Hepatocyte (in vitro differentiated cells): ENCODE data around the gene ZNF546. TPM values are rescaled to one million over a fixed set of nuclear protein-coding genes. Genes with fewer than 3 reads are reported as not detected.

Experiments used
- DNase-seq: peaks from one replicate; pipeline ENCODE4 v3.0.0-alpha.2; 2016; ENCODE audit warnings: low spot score
- H2AFZ ChIP-seq: fragments of 200-600 bp; sonication (generic); 2 replicates; pipeline ENCODE4 v1.6.0; 2016; ENCODE audit warnings: antibody characterized with exemption, mild to moderate bottlenecking
- H3K27ac ChIP-seq: fragments of 200-600 bp; sonication (generic); 2 replicates; pipeline ENCODE4 v1.5.1; 2016; ENCODE audit warnings: mild to moderate bottlenecking
- H3K27me3 ChIP-seq: fragments of 200-600 bp; sonication (generic); 2 replicates; pipeline ENCODE4 v1.6.1; 2016
- H3K36me3 ChIP-seq: fragments of 200-600 bp; sonication (generic); replicated peaks from 2 replicates; pipeline ENCODE4 v1.5.1; 2016; ENCODE audit warnings: low read depth; ENCODE audit not compliant: insufficient read depth
- H3K4me1 ChIP-seq: fragments of 200-600 bp; sonication (generic); 2 replicates; pipeline ENCODE4 v1.5.1; 2016; ENCODE audit warnings: mild to moderate bottlenecking, moderate library complexity; ENCODE audit not compliant: insufficient read depth
- H3K4me2 ChIP-seq: fragments of 200-600 bp; sonication (generic); 2 replicates; pipeline ENCODE4 v1.6.0; 2016
- H3K4me3 ChIP-seq: fragments of 200-600 bp; sonication (generic); 2 replicates; pipeline ENCODE4 v1.5.1; 2016; ENCODE audit warnings: mild to moderate bottlenecking
- H3K79me2 ChIP-seq: fragments of 200-600 bp; sonication (generic); 2 replicates; pipeline ENCODE4 v1.6.0; 2017; ENCODE audit warnings: mild to moderate bottlenecking
- H3K9me2 ChIP-seq: fragments of 200-600 bp; sonication (generic); replicated peaks from 2 replicates; pipeline ENCODE4 v1.6.0; 2017; ENCODE audit warnings: mild to moderate bottlenecking; ENCODE audit not compliant: insufficient read depth
- H3K9me3 ChIP-seq: fragments of 200-600 bp; sonication (generic); 2 replicates; pipeline ENCODE4 v1.5.1; 2016; ENCODE audit warnings: low read depth, mild to moderate bottlenecking
- H4K20me1 ChIP-seq: fragments of 200-600 bp; sonication (generic); 2 replicates; pipeline ENCODE4 v1.6.0; 2016; ENCODE audit warnings: mild to moderate bottlenecking; ENCODE audit not compliant: insufficient read depth, poor library complexity, severe bottlenecking
- EZH2 ChIP-seq: fragments of 200-600 bp; sonication (generic); IDR thresholded peaks from 2 replicates; pipeline ENCODE4 v1.6.1; 2016; ENCODE audit warnings: antibody characterized with exemption, mild to moderate bottlenecking, borderline replicate concordance
- EZH2phosphoT487 ChIP-seq: fragments of 200-600 bp; sonication (generic); IDR thresholded peaks from one replicate; pipeline ENCODE4 v1.6.1; 2018; ENCODE audit warnings: antibody characterized with exemption, mild to moderate bottlenecking, low read depth, moderate library complexity; ENCODE audit not compliant: unreplicated experiment, severe bottlenecking
- WGBS: methylation state at CpG from one replicate; pipeline ENCODE4 v1.1.6; 2016; ENCODE audit warnings: low lambda C conversion rate; ENCODE audit errors: missing lambda C conversion rate; 5-methylcytosine and 5-hydroxymethylcytosine counted together
- polyA plus RNA-seq: library from polyadenylated mRNA; unstranded; fragments of >200 nt; fragmentation: Nextera tagmentation; extraction: Ambion mirVana; gene quantifications from 2 replicates; pipeline ENCODE4 v1.2.1, GENCODE V29; 2016
- total RNA-seq: library from RNA; depleted of rRNA; stranded (reverse); fragments of >200 nt; gene quantifications from 2 replicates; pipeline ENCODE4 v1.2.3, GENCODE V29; 2014
- TF ChIP-seq, protein P1 (sequence below): fragments of 200-600 bp; sonication (generic); IDR thresholded peaks from 2 replicates; pipeline ENCODE4 v1.5.1; 2016; ENCODE audit warnings: antibody characterized with exemption, mild to moderate bottlenecking; ENCODE audit not compliant: poor library complexity

The ZNF546 gene
- total and polyA plus RNA-seq, 2 experiments from 2014 or later, result 1.1 to 1.8 TPM

DNA sequence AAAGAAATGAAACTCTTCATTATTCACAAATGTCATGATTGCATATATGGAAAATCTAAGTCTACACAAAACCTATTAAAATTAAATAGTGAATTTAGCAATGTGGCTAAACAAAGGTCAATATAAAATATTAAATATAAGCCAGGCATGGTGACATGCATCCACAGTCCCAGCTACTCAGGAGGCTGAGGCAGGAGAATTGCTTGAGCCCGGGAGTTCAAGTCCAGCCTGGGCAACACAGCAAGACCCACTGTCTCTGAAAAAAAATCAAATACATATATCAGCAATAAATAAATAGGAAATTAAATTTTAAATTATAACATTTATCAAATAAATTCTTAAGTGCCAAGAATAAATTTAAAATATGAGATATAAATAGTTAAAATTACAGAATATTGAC is 14.0 kb upstream of the ZNF546 start:
- WGBS, result 97% methylated on average over 1 of the region's 1 CpG

DNA sequence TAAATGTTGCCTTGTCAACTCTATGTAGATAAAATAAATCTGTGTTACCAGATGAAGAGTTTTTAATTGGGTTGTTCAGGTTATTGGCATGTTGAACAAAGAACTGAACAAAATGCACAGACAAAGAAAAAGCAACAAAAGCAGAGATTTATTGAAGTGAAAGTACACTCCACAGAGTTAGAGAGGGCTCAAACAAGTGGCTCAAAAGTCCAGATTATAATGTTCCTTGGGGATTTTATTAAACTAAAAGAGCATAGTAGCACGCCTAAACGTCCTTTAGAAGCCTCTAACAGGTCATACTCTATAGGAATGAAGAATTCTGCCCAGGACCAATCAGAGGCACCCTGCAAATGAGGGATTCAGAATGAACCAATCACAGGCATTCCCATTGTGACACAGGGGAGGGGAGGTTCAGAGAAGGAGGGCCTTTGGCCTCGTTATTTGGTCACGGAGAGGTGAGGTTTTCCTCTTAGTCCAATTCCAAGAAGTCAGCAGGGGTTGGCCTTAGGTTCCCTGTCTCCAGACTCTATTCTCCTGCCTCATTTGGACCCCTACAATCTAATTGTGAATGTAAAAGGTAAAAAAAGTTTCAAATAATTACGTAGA is 13.1 kb upstream of the ZNF546 start:
- H3K9me3 ChIP-seq, result peaks cover 4% of the 10 kb centered on the region
- no peak for TF ChIP-seq EZH2
- TF ChIP-seq EZH2phosphoT487, result no peak
- TF ChIP-seq, protein P1, sequence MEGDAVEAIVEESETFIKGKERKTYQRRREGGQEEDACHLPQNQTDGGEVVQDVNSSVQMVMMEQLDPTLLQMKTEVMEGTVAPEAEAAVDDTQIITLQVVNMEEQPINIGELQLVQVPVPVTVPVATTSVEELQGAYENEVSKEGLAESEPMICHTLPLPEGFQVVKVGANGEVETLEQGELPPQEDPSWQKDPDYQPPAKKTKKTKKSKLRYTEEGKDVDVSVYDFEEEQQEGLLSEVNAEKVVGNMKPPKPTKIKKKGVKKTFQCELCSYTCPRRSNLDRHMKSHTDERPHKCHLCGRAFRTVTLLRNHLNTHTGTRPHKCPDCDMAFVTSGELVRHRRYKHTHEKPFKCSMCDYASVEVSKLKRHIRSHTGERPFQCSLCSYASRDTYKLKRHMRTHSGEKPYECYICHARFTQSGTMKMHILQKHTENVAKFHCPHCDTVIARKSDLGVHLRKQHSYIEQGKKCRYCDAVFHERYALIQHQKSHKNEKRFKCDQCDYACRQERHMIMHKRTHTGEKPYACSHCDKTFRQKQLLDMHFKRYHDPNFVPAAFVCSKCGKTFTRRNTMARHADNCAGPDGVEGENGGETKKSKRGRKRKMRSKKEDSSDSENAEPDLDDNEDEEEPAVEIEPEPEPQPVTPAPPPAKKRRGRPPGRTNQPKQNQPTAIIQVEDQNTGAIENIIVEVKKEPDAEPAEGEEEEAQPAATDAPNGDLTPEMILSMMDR, result no peak
- WGBS, result 98% methylated on average over 5 of the region's 5 CpGs
- no peak overlapping the region for H3K27ac ChIP-seq
- no peak overlapping the region for H3K4me2 ChIP-seq
- no peaks in the 10 kb centered on the region for H3K36me3 ChIP-seq
- no peaks in the 10 kb centered on the region for H3K4me1 ChIP-seq
- no peaks in the 10 kb centered on the region for H3K27me3 ChIP-seq
- no peaks in the 10 kb centered on the region for H3K9me2 ChIP-seq
- no peak overlapping the region for H3K4me3 ChIP-seq
- no peak for DNase-seq
- H2AFZ ChIP-seq, result no peak overlapping the region
- no peaks in the 10 kb centered on the region for H4K20me1 ChIP-seq
- H3K79me2 ChIP-seq, result peaks cover 43% of the 10 kb centered on the region

More for the DNA sequence above, 14.0 kb upstream of the ZNF546 start:
- Histone ChIP-seq H3K4me1 (no peaks in the 10 kb centered on the region), H3K9me3 (peaks cover 4% of the 10 kb centered on the region), H3K4me3 (no peak overlapping the region), H3K36me3 (no peaks in the 10 kb centered on the region), H3K27ac (no peak overlapping the region), H3K9me2 (no peaks in the 10 kb centered on the region), H4K20me1 (no peaks in the 10 kb centered on the region), H3K27me3 (no peaks in the 10 kb centered on the region), H2AFZ (no peak overlapping the region), H3K4me2 (no peak overlapping the region), H3K79me2 (peaks cover 34% of the 10 kb centered on the region)
- TF ChIP-seq, protein P1, result no peak
- TF ChIP-seq EZH2phosphoT487, result no peak
- DNase-seq, result no peak

DNA sequence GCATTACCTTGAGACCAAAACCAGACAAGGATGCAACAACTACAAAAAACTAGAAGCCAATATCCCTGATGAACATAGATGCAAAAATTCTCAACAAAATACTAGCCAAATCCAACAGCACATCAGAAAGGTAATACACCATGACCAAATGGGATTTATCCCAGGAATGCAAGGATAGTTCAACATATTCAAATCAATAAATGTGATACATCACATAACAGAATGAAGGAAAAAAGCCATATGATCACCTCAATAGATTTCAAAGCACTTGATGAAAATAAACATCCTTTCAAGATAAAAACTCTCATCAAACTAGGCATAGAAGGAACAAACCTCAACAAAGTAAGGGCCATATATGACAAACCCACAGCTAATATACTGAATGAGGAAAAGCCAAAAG is 10.2 kb upstream of the ZNF546 start:
- TF ChIP-seq, protein P1, result no peak
- TF ChIP-seq EZH2phosphoT487, result no peak
- no peak for TF ChIP-seq EZH2
- no peaks in the 10 kb centered on the region for H3K4me1 ChIP-seq
- H3K9me2 ChIP-seq, result no peaks in the 10 kb centered on the region
- no peak overlapping the region for H2AFZ ChIP-seq
- no peak overlapping the region for H3K4me2 ChIP-seq
- H3K79me2 ChIP-seq, result peaks cover 66% of the 10 kb centered on the region
- H3K27me3 ChIP-seq, result no peaks in the 10 kb centered on the region
- H4K20me1 ChIP-seq, result no peaks in the 10 kb centered on the region
- no peak overlapping the region for H3K4me3 ChIP-seq
- H3K9me3 ChIP-seq, result peaks cover 4% of the 10 kb centered on the region
- no peak overlapping the region for H3K27ac ChIP-seq
- H3K36me3 ChIP-seq, result no peaks in the 10 kb centered on the region
- no peak for DNase-seq

- H3K4me1 ChIP-seq, result no peaks in the 10 kb centered on the region
- no peaks in the 10 kb centered on the region for H4K20me1 ChIP-seq
- no peaks in the 10 kb centered on the region for H3K36me3 ChIP-seq
- DNase-seq, result no peak
- H3K4me3 ChIP-seq, result no peak overlapping the region
- TF ChIP-seq EZH2 (no peak), EZH2phosphoT487 (no peak)
- TF ChIP-seq, protein P1, result no peak
- H2AFZ ChIP-seq, result no peak overlapping the region
- peaks cover 67% of the 10 kb centered on the region for H3K79me2 ChIP-seq
- H3K9me3 ChIP-seq, result peaks cover 4% of the 10 kb centered on the region
- H3K27ac ChIP-seq, result no peak overlapping the region
- no peak overlapping the region for H3K4me2 ChIP-seq
- H3K9me2 ChIP-seq, result no peaks in the 10 kb centered on the region
- H3K27me3 ChIP-seq, result no peaks in the 10 kb centered on the region
Measured at GRCh38 chr19:39987167-39987566, 9.7 kb upstream of the ZNF546 start.
